ENCODE data around the gene SYTL3. TPM values are rescaled to one million over a fixed set of nuclear protein-coding genes. Genes with fewer than 3 reads are reported as not detected.

The SYTL3 gene
- total RNA-seq, 4 donors from 2014 or later, result 2.4 to 6.4 (median 2.9) TPM

DNA sequence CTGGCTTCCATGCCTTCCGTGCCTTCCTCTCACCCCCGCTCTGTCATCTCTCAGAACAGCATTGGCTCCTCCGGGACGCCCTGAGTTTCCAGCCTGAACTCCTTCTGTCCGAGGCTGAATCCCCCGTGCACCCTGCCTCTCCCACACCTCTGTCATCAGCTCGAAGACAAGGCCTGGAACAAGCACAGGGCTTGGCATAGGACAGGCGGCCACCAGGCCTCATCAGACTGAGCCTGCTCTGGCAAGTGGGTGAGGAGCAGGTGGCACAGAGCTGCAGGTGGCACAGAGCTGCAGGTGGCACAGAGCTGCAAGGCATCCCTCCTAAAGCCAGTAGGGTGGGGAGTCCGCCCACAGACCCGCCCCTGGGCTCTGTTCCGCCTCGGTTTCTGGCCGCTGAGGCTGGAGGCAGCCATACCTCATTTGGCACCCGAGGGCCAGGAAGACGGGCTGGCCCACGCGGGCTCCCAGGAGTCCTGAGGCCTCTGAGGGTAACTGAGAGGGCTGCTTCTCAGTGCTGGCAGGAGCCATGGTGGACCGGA lies 109.2 kb downstream of the SYTL3 start:
- intact Hi-C loops (cut with DNase I; ENCODE audit: low total_unique reads) (no loop called here), in situ Hi-C loops (cut with MboI; ENCODE audit: low pct_ligation_motif_present in 1 of 4, low pct_unique_long_range_greater_than_20kb in 1 of 4, low sequenced_read_pairs in 3 of 4) (no loop called here)
- Histone ChIP-seq H3K27me3 (no peaks in the 10 kb centered on the region), H3K9me3 (no peaks in the 10 kb centered on the region), H3K36me3 (no peaks in the 10 kb centered on the region), H3K4me3 (no peak overlapping the region), H3K27ac (no peak overlapping the region), H3K4me1 (no peaks in the 10 kb centered on the region)
- TF ChIP-seq, protein P1, sequence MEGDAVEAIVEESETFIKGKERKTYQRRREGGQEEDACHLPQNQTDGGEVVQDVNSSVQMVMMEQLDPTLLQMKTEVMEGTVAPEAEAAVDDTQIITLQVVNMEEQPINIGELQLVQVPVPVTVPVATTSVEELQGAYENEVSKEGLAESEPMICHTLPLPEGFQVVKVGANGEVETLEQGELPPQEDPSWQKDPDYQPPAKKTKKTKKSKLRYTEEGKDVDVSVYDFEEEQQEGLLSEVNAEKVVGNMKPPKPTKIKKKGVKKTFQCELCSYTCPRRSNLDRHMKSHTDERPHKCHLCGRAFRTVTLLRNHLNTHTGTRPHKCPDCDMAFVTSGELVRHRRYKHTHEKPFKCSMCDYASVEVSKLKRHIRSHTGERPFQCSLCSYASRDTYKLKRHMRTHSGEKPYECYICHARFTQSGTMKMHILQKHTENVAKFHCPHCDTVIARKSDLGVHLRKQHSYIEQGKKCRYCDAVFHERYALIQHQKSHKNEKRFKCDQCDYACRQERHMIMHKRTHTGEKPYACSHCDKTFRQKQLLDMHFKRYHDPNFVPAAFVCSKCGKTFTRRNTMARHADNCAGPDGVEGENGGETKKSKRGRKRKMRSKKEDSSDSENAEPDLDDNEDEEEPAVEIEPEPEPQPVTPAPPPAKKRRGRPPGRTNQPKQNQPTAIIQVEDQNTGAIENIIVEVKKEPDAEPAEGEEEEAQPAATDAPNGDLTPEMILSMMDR (IDR thresholded peaks at IDR 0.05), result no peak
- TF ChIP-seq POLR2A (IDR thresholded peaks at IDR 0.05) (no peak), EP300 (IDR thresholded peaks at IDR 0.05; ENCODE audit: low read depth) (no peak), POLR2AphosphoS5 (IDR thresholded peaks at IDR 0.05) (no peak)
- 79% methylated on average over 18 of the region's 18 CpGs; no CpG with 5 or more reads in 1 of the 2 donors for WGBS, 2 donors (ENCODE audit: low coverage in 1 of 2)
- DNase-seq, result no peak

DNA sequence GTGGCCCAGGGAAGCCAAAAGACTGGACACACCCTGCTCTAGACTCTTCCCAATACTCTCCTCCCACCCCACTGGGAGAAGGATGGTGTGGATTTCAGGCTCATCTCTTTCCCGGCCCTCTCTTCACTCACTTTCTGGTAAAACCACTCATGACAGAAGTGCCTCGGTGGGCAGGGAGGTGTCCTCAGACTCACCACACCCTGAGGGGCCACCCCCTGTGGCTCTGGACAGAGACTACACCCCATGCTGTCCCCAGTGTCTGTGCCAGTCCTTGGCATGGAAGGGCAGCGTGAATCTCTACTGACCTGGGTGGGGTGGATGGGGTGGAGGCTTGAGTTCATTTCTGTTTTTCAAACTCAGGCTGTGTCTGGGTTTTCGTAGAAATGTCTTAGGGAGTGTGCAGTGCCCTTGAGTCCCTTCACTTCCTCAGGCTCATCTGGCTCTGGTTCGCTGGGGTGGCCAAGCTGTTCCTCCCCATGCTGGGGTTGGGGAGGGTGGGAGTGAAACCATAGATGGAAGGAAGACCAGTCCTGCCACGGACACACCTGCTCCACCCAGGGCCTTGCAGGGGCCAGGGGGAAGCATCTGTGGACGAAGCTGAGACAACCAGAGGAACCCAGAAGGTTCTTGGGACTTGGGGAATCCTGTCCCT lies 110.2 kb downstream of the SYTL3 start:
- H3K4me3 ChIP-seq, result no peak overlapping the region
- DNase-seq, result no peak
- H3K9me3 ChIP-seq, result no peaks in the 10 kb centered on the region
- WGBS, 2 donors (ENCODE audit: low coverage in 1 of 2), result 79 to 85% methylated on average over 2 to 7 of the region's 7 CpGs
- intact Hi-C loops (cut with DNase I; ENCODE audit: low total_unique reads), result no loop called here
- in situ Hi-C loops (cut with MboI; ENCODE audit: low pct_ligation_motif_present in 1 of 4, low pct_unique_long_range_greater_than_20kb in 1 of 4, low sequenced_read_pairs in 3 of 4), result no loop called here
- H3K4me1 ChIP-seq, result no peaks in the 10 kb centered on the region
- H3K36me3 ChIP-seq, result peaks cover 0 to 6% (median 0%) of the 10 kb centered on the region in 4 donors
- TF ChIP-seq, protein P1 (IDR thresholded peaks at IDR 0.05), result no peak
- no peak for TF ChIP-seq POLR2A (IDR thresholded peaks at IDR 0.05)
- TF ChIP-seq EP300 (IDR thresholded peaks at IDR 0.05; ENCODE audit: low read depth), result no peak
- no peak for TF ChIP-seq POLR2AphosphoS5 (IDR thresholded peaks at IDR 0.05)
- no peak overlapping the region for H3K27ac ChIP-seq
- no peaks in the 10 kb centered on the region for H3K27me3 ChIP-seq

DNA sequence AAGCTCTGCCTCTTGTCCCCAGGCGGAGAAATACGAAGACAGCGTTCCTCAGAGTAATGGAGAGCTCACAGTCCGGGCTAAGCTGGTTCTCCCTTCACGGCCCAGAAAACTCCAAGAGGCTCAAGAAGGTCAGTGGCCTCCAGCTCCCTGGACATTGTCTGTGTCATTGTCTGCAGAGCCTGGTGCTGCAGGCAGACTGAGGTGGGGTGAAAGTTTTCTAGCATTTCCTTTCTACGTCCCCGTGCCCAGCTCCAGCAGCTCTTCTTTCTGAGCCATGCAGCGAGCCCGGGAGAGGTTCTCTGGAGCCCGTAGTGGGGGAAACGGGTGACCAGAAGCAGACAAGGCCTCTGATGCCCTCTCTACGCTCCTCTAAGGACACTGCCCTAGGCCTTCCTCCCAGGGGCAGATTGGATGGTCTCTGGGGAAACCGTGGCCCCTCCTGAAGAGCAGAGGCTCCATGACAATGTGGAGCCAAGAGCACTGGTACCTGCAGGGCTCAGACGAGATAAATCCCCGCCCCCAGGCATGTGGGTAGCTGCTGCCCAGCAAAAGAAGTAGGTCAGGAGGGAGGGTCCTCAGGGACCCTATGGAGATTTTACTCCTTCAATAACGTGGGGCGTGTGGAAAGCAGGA lies 110.9 kb downstream of the SYTL3 start:
- Histone ChIP-seq H3K27me3 (no peaks in the 10 kb centered on the region), H3K4me3 (no peak overlapping the region), H3K36me3 (peaks cover 0 to 11% (median 3%) of the 10 kb centered on the region in 4 donors), H3K9me3 (no peaks in the 10 kb centered on the region), H3K4me1 (no peaks in the 10 kb centered on the region), H3K27ac (no peak overlapping the region)
- WGBS, 2 donors (ENCODE audit: low coverage in 1 of 2), result 51 to 90% methylated on average over 3 to 17 of the region's 17 CpGs
- intact Hi-C loops (cut with DNase I; ENCODE audit: low total_unique reads), result no loop called here
- in situ Hi-C loops (cut with MboI; ENCODE audit: low pct_ligation_motif_present in 1 of 4, low pct_unique_long_range_greater_than_20kb in 1 of 4, low sequenced_read_pairs in 3 of 4), result no loop called here
- TF ChIP-seq, protein P1 (IDR thresholded peaks at IDR 0.05), result no peak
- no peak for TF ChIP-seq POLR2A (IDR thresholded peaks at IDR 0.05)
- TF ChIP-seq EP300 (IDR thresholded peaks at IDR 0.05; ENCODE audit: low read depth), result no peak
- no peak for TF ChIP-seq POLR2AphosphoS5 (IDR thresholded peaks at IDR 0.05)
- DNase-seq, result no peak

DNA sequence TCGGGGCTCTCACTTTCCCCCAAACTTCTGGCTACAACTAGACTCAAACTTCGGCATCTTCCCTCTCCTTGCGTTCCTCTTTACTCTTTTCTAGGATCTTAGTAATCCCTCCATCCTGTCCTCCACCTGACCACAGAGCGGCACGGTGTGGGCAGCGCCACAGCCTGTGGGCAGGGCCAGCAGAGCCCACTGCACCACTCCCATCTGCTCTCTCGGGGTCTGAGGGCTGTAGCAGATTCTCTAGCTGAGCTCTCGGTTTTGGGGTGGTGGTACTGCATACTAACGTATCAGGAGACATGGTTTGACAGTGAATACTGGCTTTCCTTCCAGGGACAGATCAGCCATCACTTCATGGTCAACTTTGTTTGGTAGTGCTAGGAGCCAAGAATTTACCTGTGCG lies 111.9 kb downstream of the SYTL3 start:
- H3K27me3 ChIP-seq, result no peaks in the 10 kb centered on the region
- no peak for DNase-seq
- in situ Hi-C loops (cut with MboI; ENCODE audit: low pct_ligation_motif_present in 1 of 4, low pct_unique_long_range_greater_than_20kb in 1 of 4, low sequenced_read_pairs in 3 of 4) (no loop called here), intact Hi-C loops (cut with DNase I; ENCODE audit: low total_unique reads) (no loop called here)
- WGBS, 2 donors (ENCODE audit: low coverage in 1 of 2), result 91 to 96% methylated on average over 3 to 10 of the region's 10 CpGs
- H3K27ac ChIP-seq, result no peak overlapping the region
- no peak overlapping the region for H3K4me3 ChIP-seq
- peaks cover 0 to 20% (median 4%) of the 10 kb centered on the region in 4 donors for H3K36me3 ChIP-seq
- TF ChIP-seq EP300 (IDR thresholded peaks at IDR 0.05; ENCODE audit: low read depth), result no peak
- TF ChIP-seq POLR2AphosphoS5 (IDR thresholded peaks at IDR 0.05), result peak in 1 of 3 donors; percentile 7
- TF ChIP-seq, protein P1 (IDR thresholded peaks at IDR 0.05), result no peak
- no peak for TF ChIP-seq POLR2A (IDR thresholded peaks at IDR 0.05)
- H3K4me1 ChIP-seq, result no peaks in the 10 kb centered on the region
- H3K9me3 ChIP-seq, result no peaks in the 10 kb centered on the region
